ENCODE measurements around the gene AMHR2. TPM values are rescaled to one million over a fixed set of nuclear protein-coding genes. Genes with fewer than 3 reads are reported as not detected.
"Not testable (repeated sequence)": the region's sequence is repeated elsewhere in the genome, so short reads cannot be mapped to it uniquely, and the experiment has no call there.

AMHR2 gene
- total and polyA plus RNA-seq, 4 donors = 0.02 to 0.52 (median 0.22) TPM; not detected in 1

GRCh38 chr12:53414756-53415417, 8.8 kb upstream of the AMHR2 start:
- peaks cover 11 to 24% (median 20%) of the 10 kb centered on the region in 4 donors for H3K36me3 ChIP-seq (ENCODE audit: control insufficient read depth in 4 of 4, insufficient read depth in 4 of 4, low read length in 4 of 4)
- 32 to 66% methylated on average over 3 of the region's 3 CpGs for WGBS, 2 donors
- no peak overlapping the region for H3K27ac ChIP-seq (ENCODE audit: low read depth in 1 of 2, low read length in 1 of 2)
- ATAC-seq (ENCODE audit: insufficient read depth, low FRiP score) (no peak), DNase-seq (peak in 2 of 3 donors; percentile 56 to 75)
- TF ChIP-seq CTCF (IDR thresholded peaks at IDR 0.05; ENCODE audit: control extremely low read depth, extremely low read depth) = no peak
- H3K4me1 ChIP-seq (ENCODE audit: control insufficient read depth in 5 of 5, insufficient read depth in 5 of 5, low read length in 5 of 5) = peaks cover 0 to 21% (median 6%) of the 10 kb centered on the region in 5 donors
- H3K9ac ChIP-seq (ENCODE audit: insufficient read depth in 1 of 2, low read length in 2 of 2) = no peak overlapping the region
- no peaks in the 10 kb centered on the region for H3K27me3 ChIP-seq (ENCODE audit: control insufficient read depth in 3 of 3, insufficient read depth in 3 of 3, low read length in 2 of 3)
- no peak overlapping the region for H3K4me3 ChIP-seq
- H3K9me3 ChIP-seq (ENCODE audit: control insufficient read depth in 4 of 4, insufficient read depth in 3 of 4, low read length in 3 of 4) = no peaks in the 10 kb centered on the region

- H3K9me3 ChIP-seq (ENCODE audit: control insufficient read depth in 4 of 4, insufficient read depth in 3 of 4, low read length in 3 of 4); H3K9ac ChIP-seq (ENCODE audit: insufficient read depth in 1 of 2, low read length in 2 of 2); ATAC-seq (ENCODE audit: insufficient read depth, low FRiP score); DNase-seq; H3K4me3 ChIP-seq; H3K27me3 ChIP-seq (ENCODE audit: control insufficient read depth in 3 of 3, insufficient read depth in 3 of 3, low read length in 2 of 3): not testable (repeated sequence)
- peaks cover 0 to 21% (median 6%) of the 10 kb centered on the region in 5 donors for H3K4me1 ChIP-seq (ENCODE audit: control insufficient read depth in 5 of 5, insufficient read depth in 5 of 5, low read length in 5 of 5)
- H3K27ac ChIP-seq (ENCODE audit: low read depth in 1 of 2, low read length in 1 of 2) = peak overlapping the region in 1 of 2 donors; percentile 47
- peaks cover 11 to 19% (median 16%) of the 10 kb centered on the region in 4 donors for H3K36me3 ChIP-seq (ENCODE audit: control insufficient read depth in 4 of 4, insufficient read depth in 4 of 4, low read length in 4 of 4)
- 77 to 87% methylated on average over 2 of the region's 2 CpGs for WGBS, 2 donors
Observed at GRCh38 chr12:53415752-53416389, 7.8 kb upstream of the AMHR2 start.

GRCh38 chr12:53417291-53417816, 6.3 kb upstream of the AMHR2 start:
- not testable (repeated sequence) for DNase-seq; ATAC-seq (ENCODE audit: insufficient read depth, low FRiP score); H3K27me3 ChIP-seq (ENCODE audit: control insufficient read depth in 3 of 3, insufficient read depth in 3 of 3, low read length in 2 of 3); H3K36me3 ChIP-seq (ENCODE audit: control insufficient read depth in 4 of 4, insufficient read depth in 4 of 4, low read length in 4 of 4); H3K27ac ChIP-seq (ENCODE audit: low read depth in 1 of 2, low read length in 1 of 2); H3K9ac ChIP-seq (ENCODE audit: insufficient read depth in 1 of 2, low read length in 2 of 2); H3K9me3 ChIP-seq (ENCODE audit: control insufficient read depth in 4 of 4, insufficient read depth in 3 of 4, low read length in 3 of 4); H3K4me3 ChIP-seq
- H3K4me1 ChIP-seq (ENCODE audit: control insufficient read depth in 5 of 5, insufficient read depth in 5 of 5, low read length in 5 of 5) = peaks cover 0 to 22% (median 9%) of the 10 kb centered on the region in 5 donors
- WGBS, 2 donors = 46 to 62% methylated on average over 9 of the region's 9 CpGs

GRCh38 chr12:53418221-53418620, 5.4 kb upstream of the AMHR2 start:
- DNase-seq = no peak
- no peak overlapping the region for H3K27ac ChIP-seq (ENCODE audit: low read depth in 1 of 2, low read length in 1 of 2)
- no peak overlapping the region for H3K9ac ChIP-seq (ENCODE audit: insufficient read depth in 1 of 2, low read length in 2 of 2)
- no peak overlapping the region for H3K4me3 ChIP-seq
- H3K36me3 ChIP-seq (ENCODE audit: control insufficient read depth in 4 of 4, insufficient read depth in 4 of 4, low read length in 4 of 4) = peaks cover 0 to 3% (median 2%) of the 10 kb centered on the region in 4 donors
- H3K27me3 ChIP-seq (ENCODE audit: control insufficient read depth in 3 of 3, insufficient read depth in 3 of 3, low read length in 2 of 3) = no peaks in the 10 kb centered on the region
- H3K4me1 ChIP-seq (ENCODE audit: control insufficient read depth in 5 of 5, insufficient read depth in 5 of 5, low read length in 5 of 5) = peaks cover 0 to 22% (median 9%) of the 10 kb centered on the region in 5 donors
- no peak for ATAC-seq (ENCODE audit: insufficient read depth, low FRiP score)
- TF ChIP-seq CTCF (IDR thresholded peaks at IDR 0.05; ENCODE audit: control extremely low read depth, extremely low read depth) = no peak
- no peaks in the 10 kb centered on the region for H3K9me3 ChIP-seq (ENCODE audit: control insufficient read depth in 4 of 4, insufficient read depth in 3 of 4, low read length in 3 of 4)
- 95% methylated on average over 3 of the region's 3 CpGs for WGBS, 2 donors

Measured in lung (tissue), 12 donors.